ENCODE measurements around the gene USP35. TPM values are rescaled to one million over a fixed set of nuclear protein-coding genes. Genes with fewer than 3 reads are reported as not detected.

Gene USP35
- total RNA-seq, 2 donors from 2014 or later, result 38.8 to 44.1 TPM

GRCh38 chr11:78163828-78164227 lies 24.9 kb upstream of the USP35 start:
- H3K27me3 ChIP-seq (replicated peaks; ENCODE audit: insufficient read depth), result no peaks in the 10 kb centered on the region
- H3K36me3 ChIP-seq, result no peaks in the 10 kb centered on the region
- H3K4me1 ChIP-seq (ENCODE audit: control insufficient read depth in 1 of 2, low read depth in 2 of 2), result peaks cover 13 to 73% of the 10 kb centered on the region in 2 donors
- no peak overlapping the region for H3K4me3 ChIP-seq
- TF ChIP-seq CTCF (IDR thresholded peaks at IDR 0.05), result no peak
- no peaks in the 10 kb centered on the region for H3K9me3 ChIP-seq
- DNase-seq (ENCODE audit: low spot score), result no peak
- H3K27ac ChIP-seq, result peak overlapping the region; percentile 61 to 70
- ATAC-seq (ENCODE audit: insufficient number of reproducible peaks, low FRiP score, low read depth), result no peak

DNA sequence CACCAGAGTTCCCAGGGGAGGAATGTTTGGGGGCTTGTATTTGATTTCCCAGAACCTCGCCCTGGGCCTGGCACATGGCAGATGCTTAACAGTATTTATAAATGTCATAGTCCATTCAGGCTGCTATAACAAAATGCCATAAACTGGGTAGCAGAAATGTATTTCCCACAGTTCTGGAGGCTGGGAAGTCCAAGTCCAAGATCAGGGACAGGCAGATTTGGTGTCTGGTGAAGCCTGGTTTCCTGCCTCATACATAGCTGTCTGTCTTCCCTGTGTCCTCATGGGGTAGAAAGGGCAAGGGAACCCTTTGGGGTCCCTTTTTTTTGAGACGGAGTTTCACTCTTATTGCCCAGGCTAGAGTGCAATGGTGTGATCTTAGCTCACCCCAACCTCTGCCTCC lies 24.2 kb upstream of the USP35 start:
- peaks cover 10 to 69% of the 10 kb centered on the region in 2 donors for H3K4me1 ChIP-seq (ENCODE audit: control insufficient read depth in 1 of 2, low read depth in 2 of 2)
- DNase-seq (ENCODE audit: low spot score) (no peak), ATAC-seq (ENCODE audit: insufficient number of reproducible peaks, low FRiP score, low read depth) (no peak)
- no peak overlapping the region for H3K4me3 ChIP-seq
- H3K27ac ChIP-seq, result peak overlapping the region; percentile 61 to 70
- no peaks in the 10 kb centered on the region for H3K9me3 ChIP-seq
- no peak for TF ChIP-seq CTCF (IDR thresholded peaks at IDR 0.05)
- no peaks in the 10 kb centered on the region for H3K36me3 ChIP-seq
- H3K27me3 ChIP-seq (replicated peaks; ENCODE audit: insufficient read depth), result no peaks in the 10 kb centered on the region

- no peak for TF ChIP-seq CTCF (IDR thresholded peaks at IDR 0.05)
- Histone ChIP-seq H3K27me3 (replicated peaks; ENCODE audit: insufficient read depth) (no peaks in the 10 kb centered on the region), H3K9me3 (no peaks in the 10 kb centered on the region), H3K4me3 (no peak overlapping the region), H3K36me3 (peaks cover 3% of the 10 kb centered on the region), H3K27ac (peak overlapping the region; percentile 64 to 91), H3K4me1 (ENCODE audit: control insufficient read depth in 1 of 2, low read depth in 2 of 2) (peaks cover 15 to 82% of the 10 kb centered on the region in 2 donors)
- ATAC-seq (ENCODE audit: insufficient number of reproducible peaks, low FRiP score, low read depth) (no peak), DNase-seq (ENCODE audit: low spot score) (no peak)
Observed at GRCh38 chr11:78166855-78167469, 21.8 kb upstream of the USP35 start.

GRCh38 chr11:78168539-78169477 lies 19.9 kb upstream of the USP35 start:
- DNase-seq (ENCODE audit: low spot score) (peak; percentile 89), ATAC-seq (ENCODE audit: insufficient number of reproducible peaks, low FRiP score, low read depth) (peak; percentile 96)
- Histone ChIP-seq H3K36me3 (peaks cover 15% of the 10 kb centered on the region), H3K27ac (peak overlapping the region; percentile 91 to 96), H3K9me3 (no peaks in the 10 kb centered on the region), H3K27me3 (replicated peaks; ENCODE audit: insufficient read depth) (no peaks in the 10 kb centered on the region), H3K4me3 (peak overlapping the region; percentile 19), H3K4me1 (ENCODE audit: control insufficient read depth in 1 of 2, low read depth in 2 of 2) (peaks cover 15 to 65% of the 10 kb centered on the region in 2 donors)
- no peak for TF ChIP-seq CTCF (IDR thresholded peaks at IDR 0.05)

- H3K27ac ChIP-seq, result peak overlapping the region; percentile 91 to 96
- peaks cover 20% of the 10 kb centered on the region for H3K36me3 ChIP-seq
- H3K9me3 ChIP-seq, result no peaks in the 10 kb centered on the region
- TF ChIP-seq CTCF (IDR thresholded peaks at IDR 0.05), result no peak
- no peaks in the 10 kb centered on the region for H3K27me3 ChIP-seq (replicated peaks; ENCODE audit: insufficient read depth)
- peaks cover 15 to 61% of the 10 kb centered on the region in 2 donors for H3K4me1 ChIP-seq (ENCODE audit: control insufficient read depth in 1 of 2, low read depth in 2 of 2)
- ATAC-seq (ENCODE audit: insufficient number of reproducible peaks, low FRiP score, low read depth) (no peak), DNase-seq (ENCODE audit: low spot score) (no peak)
- H3K4me3 ChIP-seq, result no peak overlapping the region
Observed at GRCh38 chr11:78170413-78170812, 18.3 kb upstream of the USP35 start.

Data from thoracic aorta (tissue), 2 donors.